Choroid plexus epithelial cell (primary cell): ENCODE data around the gene GPR35.

Source experiments
- DNase-seq: peaks from one replicate; pipeline ENCODE4 v3.0.0-alpha.2; 2010; ENCODE audit warnings: low read depth
- H3K4me3 ChIP-seq: 2 replicates; pipeline ENCODE4 v1.5.1; 2011; ENCODE audit warnings: low read depth, mild to moderate bottlenecking, control low read depth, low read length, moderate library complexity
- TF ChIP-seq, protein P1 (sequence below): conservative IDR thresholded peaks from 2 replicates; pipeline ENCODE4 v1.5.1; 2011; ENCODE audit warnings: low read depth, mild to moderate bottlenecking, control low read depth, inconsistent platforms, low read length, moderate library complexity

The GPR35 gene

DNA sequence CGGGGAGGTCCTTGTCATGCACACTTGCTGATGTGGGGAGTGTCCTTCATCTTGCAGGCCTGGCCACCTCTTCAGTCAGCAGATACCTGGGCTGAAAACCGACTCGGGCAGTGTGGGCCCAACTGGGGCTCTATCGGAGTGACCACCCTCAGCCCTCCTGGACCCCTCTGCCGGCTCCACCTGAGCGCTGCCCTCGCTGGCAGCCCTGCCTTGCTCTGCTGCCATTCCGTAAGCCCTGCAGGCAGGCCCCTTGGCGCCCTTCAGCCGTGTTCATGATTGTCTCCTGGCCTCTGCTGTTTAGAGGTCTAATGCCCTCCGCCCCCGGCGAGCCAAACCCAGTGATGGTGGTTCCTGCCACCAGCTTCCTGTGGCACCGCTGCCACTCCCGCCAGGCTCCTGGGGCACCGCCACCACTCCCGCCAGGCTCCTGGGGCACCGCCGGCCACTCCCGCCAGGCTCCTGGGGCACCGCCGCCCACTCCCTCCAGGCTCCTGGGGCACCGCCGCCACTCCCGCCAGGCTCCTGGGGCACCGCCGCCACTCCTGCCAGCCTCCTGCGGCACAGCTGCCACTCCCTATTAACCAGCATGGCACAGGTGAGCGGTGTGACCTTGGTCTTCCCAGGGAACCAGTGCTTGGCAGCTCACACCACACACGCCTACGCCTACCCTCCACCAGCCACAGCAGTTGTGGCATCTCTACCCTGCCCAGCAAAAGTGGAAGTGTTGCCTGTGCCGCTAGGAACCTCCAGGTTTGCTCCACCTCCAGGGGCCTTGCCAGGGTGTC is 22.8 kb upstream of the GPR35 start:
- DNase-seq: no peak
- no peak overlapping the region for H3K4me3 ChIP-seq
- TF ChIP-seq, protein P1, sequence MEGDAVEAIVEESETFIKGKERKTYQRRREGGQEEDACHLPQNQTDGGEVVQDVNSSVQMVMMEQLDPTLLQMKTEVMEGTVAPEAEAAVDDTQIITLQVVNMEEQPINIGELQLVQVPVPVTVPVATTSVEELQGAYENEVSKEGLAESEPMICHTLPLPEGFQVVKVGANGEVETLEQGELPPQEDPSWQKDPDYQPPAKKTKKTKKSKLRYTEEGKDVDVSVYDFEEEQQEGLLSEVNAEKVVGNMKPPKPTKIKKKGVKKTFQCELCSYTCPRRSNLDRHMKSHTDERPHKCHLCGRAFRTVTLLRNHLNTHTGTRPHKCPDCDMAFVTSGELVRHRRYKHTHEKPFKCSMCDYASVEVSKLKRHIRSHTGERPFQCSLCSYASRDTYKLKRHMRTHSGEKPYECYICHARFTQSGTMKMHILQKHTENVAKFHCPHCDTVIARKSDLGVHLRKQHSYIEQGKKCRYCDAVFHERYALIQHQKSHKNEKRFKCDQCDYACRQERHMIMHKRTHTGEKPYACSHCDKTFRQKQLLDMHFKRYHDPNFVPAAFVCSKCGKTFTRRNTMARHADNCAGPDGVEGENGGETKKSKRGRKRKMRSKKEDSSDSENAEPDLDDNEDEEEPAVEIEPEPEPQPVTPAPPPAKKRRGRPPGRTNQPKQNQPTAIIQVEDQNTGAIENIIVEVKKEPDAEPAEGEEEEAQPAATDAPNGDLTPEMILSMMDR: no peak

GRCh38 chr2:240603081-240603835 is 22.0 kb upstream of the GPR35 start:
- H3K4me3 ChIP-seq: no peak overlapping the region
- no peak for DNase-seq
- TF ChIP-seq, protein P1: no peak

DNA sequence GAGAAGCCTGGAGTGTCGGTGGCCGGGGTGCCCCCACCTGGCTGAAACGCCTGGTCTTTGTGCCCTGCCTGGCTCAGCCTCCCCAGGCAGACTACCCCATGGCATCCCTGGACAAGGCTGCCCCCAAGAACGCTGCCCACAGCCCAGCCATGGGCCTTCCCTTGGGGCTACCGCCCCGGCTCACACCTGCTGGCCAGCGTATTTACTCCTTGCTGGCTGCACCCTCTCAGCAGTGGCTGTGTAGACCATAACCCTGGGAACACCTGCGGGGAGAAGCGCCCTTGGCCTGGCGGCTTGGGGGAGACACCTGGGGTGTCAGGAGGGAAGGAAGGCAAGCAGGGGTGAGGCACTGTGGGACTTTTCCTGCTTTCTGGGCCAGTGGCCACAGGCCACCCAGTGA is 21.4 kb upstream of the GPR35 start:
- TF ChIP-seq, protein P1: no peak
- no peak for DNase-seq
- no peak overlapping the region for H3K4me3 ChIP-seq

- TF ChIP-seq, protein P1: peak; percentile 80
- peak; percentile 79 for DNase-seq
Observed at GRCh38 chr2:240604291-240604938, 20.9 kb upstream of the GPR35 start.

GRCh38 chr2:240604939-240605716 is 20.2 kb upstream of the GPR35 start:
- no peak overlapping the region for H3K4me3 ChIP-seq
- TF ChIP-seq, protein P1: no peak
- DNase-seq: no peak

More at GRCh38 chr2:240604291-240604938, 20.9 kb upstream of the GPR35 start:
- H3K4me3 ChIP-seq: no peak overlapping the region

- TF ChIP-seq, protein P1: no peak
- no peak overlapping the region for H3K4me3 ChIP-seq
- DNase-seq: no peak
Observed at GRCh38 chr2:240605867-240606743, 19.2 kb upstream of the GPR35 start.
